IPS-18a (cell line): ENCODE results near the gene SEZ6L2.
"Not testable (repeated sequence)": the region's sequence is repeated elsewhere in the genome, so short reads cannot be mapped to it uniquely, and the experiment has no call there.

Experiments used
- H3K27ac ChIP-seq: one replicate; pipeline ENCODE4 v1.5.1; 2013; ENCODE audit warnings: low read length
- H3K27me3 ChIP-seq: one replicate; pipeline ENCODE4 v1.6.1; 2013; ENCODE audit warnings: mild to moderate bottlenecking, low read length; ENCODE audit not compliant: control insufficient read depth, insufficient read depth
- H3K36me3 ChIP-seq: one replicate; pipeline ENCODE4 v1.6.1; 2013; ENCODE audit warnings: low read depth, low read length; ENCODE audit not compliant: control insufficient read depth
- H3K4me1 ChIP-seq: one replicate; pipeline ENCODE4 v1.6.1; 2013; ENCODE audit warnings: low read depth, low read length; ENCODE audit not compliant: control insufficient read depth
- H3K4me3 ChIP-seq: one replicate; pipeline ENCODE4 v1.5.1; 2013; ENCODE audit warnings: low read length
- H3K9ac ChIP-seq: one replicate; pipeline ENCODE4 v1.6.1; 2013; ENCODE audit warnings: mild to moderate bottlenecking, low read length, moderate library complexity
- H3K9me3 ChIP-seq: one replicate; pipeline ENCODE4 v1.6.1; 2013; ENCODE audit warnings: low read depth, low read length; ENCODE audit not compliant: control insufficient read depth

Gene SEZ6L2

DNA sequence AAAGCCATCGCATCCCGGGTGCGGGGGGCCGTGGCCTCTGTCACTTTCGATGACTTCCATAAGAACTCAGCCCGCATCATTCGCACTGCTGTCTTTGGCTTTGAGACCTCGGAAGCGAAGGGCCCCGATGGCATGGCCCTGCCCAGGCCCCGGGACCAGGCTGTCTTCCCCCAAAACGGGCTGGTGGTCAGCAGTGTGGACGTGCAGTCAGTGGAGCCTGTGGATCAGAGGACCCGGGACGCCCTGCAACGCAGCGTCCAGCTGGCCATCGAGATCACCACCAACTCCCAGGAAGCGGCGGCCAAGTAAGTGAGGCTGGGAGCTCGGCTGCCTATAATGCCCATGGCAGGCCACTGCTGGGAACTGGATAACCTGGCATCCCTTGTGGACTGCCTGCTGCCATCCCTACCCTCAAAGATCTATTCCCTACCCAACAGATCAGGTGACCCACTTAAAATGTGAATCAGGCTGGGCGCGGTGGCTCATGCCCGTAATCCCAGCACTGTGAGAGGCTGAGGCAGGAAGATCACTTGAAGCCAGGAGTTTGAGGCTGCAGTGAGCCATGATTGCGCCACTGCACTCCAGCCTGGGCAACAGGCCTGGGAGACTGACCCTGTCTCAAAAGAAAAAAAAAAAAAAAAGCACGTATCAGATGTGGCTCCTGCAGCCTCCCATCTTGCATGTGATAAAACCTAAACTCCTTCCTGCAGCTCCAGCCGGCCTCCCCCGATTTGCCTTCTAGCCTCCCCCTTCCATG is 54.6 kb downstream of the SEZ6L2 start:
- H3K36me3 ChIP-seq, result no peaks in the 10 kb centered on the region
- no peaks in the 10 kb centered on the region for H3K27me3 ChIP-seq
- no peak overlapping the region for H3K4me3 ChIP-seq
- H3K9ac ChIP-seq, result no peak overlapping the region
- H3K4me1 ChIP-seq, result no peaks in the 10 kb centered on the region
- no peak overlapping the region for H3K27ac ChIP-seq
- H3K9me3 ChIP-seq, result no peaks in the 10 kb centered on the region

DNA sequence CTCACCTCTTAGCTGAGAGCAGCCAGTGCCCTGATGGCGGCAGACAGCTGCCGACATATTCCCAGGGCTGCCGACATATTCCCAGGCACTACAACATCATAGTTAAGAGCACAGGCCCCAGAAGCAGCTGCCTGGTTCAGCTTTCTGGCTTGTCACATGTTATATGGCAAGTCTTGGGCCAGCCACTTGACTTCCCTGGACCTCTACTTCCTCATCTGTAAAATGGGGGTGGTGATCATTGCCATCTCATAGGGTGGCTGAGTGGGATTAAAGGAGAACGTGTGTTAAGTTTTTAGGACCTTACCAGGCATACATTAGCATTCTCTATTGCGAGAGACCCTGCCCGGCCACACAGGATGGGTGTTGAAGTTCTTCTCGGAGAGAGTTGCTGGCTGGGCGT is 55.4 kb downstream of the SEZ6L2 start:
- no peaks in the 10 kb centered on the region for H3K9me3 ChIP-seq
- no peaks in the 10 kb centered on the region for H3K27me3 ChIP-seq
- no peaks in the 10 kb centered on the region for H3K36me3 ChIP-seq
- H3K4me1 ChIP-seq, result no peaks in the 10 kb centered on the region
- H3K9ac ChIP-seq, result no peak overlapping the region
- no peak overlapping the region for H3K27ac ChIP-seq
- H3K4me3 ChIP-seq, result no peak overlapping the region

DNA sequence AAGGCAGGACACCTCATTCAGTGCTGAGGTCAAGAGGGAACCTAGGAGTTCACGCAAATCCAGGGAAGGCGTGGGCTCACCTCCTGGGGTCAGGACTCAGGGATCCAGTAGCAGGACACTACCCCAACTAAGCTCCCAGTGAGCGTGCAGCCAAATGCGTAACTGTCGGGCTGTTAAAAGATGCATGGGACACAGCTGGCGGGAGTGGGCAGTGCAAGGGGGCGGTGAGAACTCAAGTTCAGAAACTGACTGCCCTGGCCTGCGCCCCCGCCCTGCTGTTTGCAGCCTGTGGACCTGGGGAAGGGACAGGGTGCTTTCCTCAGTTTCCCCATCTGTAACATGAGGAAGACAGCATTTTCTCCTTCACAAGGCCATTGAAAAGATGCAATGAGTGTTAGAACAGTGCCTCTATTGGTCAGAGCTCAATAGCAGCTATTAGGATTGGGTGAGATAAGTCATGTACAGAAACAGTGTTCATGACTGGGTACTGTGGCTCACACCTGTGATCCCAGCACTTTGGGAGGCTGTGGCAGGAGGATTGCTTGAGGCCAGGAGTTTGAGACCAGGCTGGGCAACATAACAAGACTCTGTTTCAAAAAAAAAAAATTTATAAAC is 56.5 kb downstream of the SEZ6L2 start:
- H3K4me1 ChIP-seq, result no peaks in the 10 kb centered on the region
- no peaks in the 10 kb centered on the region for H3K27me3 ChIP-seq
- H3K36me3 ChIP-seq, result no peaks in the 10 kb centered on the region

GRCh38 chr16:29841631-29842030 is 57.7 kb downstream of the SEZ6L2 start:
- no peak overlapping the region for H3K4me3 ChIP-seq
- H3K9me3 ChIP-seq, result no peaks in the 10 kb centered on the region
- H3K4me1 ChIP-seq, result no peaks in the 10 kb centered on the region
- no peak overlapping the region for H3K9ac ChIP-seq
- no peaks in the 10 kb centered on the region for H3K27me3 ChIP-seq
- no peak overlapping the region for H3K27ac ChIP-seq
- no peaks in the 10 kb centered on the region for H3K36me3 ChIP-seq

More for the DNA sequence above, 56.5 kb downstream of the SEZ6L2 start:
- H3K27ac ChIP-seq, result no peak overlapping the region
- no peaks in the 10 kb centered on the region for H3K9me3 ChIP-seq
- H3K9ac ChIP-seq, result no peak overlapping the region
- no peak overlapping the region for H3K4me3 ChIP-seq

- H3K9ac ChIP-seq, result no peak overlapping the region
- H3K4me1 ChIP-seq, result no peaks in the 10 kb centered on the region
- H3K9me3 ChIP-seq, result no peaks in the 10 kb centered on the region
- H3K4me3 ChIP-seq, result no peak overlapping the region
- no peaks in the 10 kb centered on the region for H3K36me3 ChIP-seq
- H3K27me3 ChIP-seq, result no peaks in the 10 kb centered on the region
- no peak overlapping the region for H3K27ac ChIP-seq
Measured at GRCh38 chr16:29840240-29840639, 59.1 kb downstream of the SEZ6L2 start.

DNA sequence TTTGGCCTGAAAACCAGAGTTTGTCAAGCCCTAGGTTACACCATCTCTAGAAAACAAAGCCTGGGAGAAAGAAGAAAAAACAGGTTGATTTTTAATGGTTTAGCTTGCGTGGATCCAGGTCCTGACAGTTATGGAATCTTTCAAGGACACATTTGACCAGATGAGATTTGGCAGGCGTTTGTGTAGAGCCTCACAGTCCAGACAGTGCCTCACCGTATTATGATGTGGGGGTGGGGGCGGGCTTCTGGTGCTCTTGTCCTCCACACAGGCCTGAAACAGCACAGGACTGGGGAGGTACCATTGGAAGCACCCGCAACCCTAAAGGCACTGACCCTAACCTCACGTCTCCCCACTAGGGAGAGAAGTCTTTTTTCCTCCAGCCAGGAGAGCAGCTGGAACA is 59.5 kb downstream of the SEZ6L2 start:
- no peaks in the 10 kb centered on the region for H3K9me3 ChIP-seq
- H3K4me1 ChIP-seq, result no peaks in the 10 kb centered on the region
- H3K36me3 ChIP-seq, result no peaks in the 10 kb centered on the region
- no peak overlapping the region for H3K4me3 ChIP-seq
- no peak overlapping the region for H3K27ac ChIP-seq
- H3K9ac ChIP-seq, result no peak overlapping the region
- H3K27me3 ChIP-seq, result no peaks in the 10 kb centered on the region

- Histone ChIP-seq H3K4me1 (no peaks in the 10 kb centered on the region), H3K9ac (no peak overlapping the region)
Measured at GRCh38 chr16:29837841-29838240, 61.5 kb downstream of the SEZ6L2 start.

DNA sequence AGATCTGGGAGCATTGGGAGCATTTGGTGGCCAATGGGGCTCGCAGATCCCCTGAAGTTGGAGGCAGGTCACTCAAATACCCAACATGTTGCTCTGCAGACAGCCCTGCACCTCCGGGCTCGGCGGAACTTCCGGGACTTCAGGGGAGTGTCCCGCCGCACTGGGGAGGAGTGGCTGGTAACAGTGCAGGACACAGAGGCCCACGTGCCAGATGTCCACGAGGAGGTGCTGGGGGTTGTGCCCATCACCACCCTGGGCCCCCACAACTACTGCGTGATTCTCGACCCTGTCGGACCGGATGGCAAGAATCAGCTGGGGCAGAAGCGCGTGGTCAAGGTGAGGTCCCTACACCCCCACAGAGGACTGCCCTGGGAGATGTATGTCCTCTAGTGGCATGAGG is 62.7 kb downstream of the SEZ6L2 start:
- Histone ChIP-seq H3K4me3 (no peak overlapping the region), H3K9me3 (no peaks in the 10 kb centered on the region), H3K27me3 (no peaks in the 10 kb centered on the region), H3K9ac (no peak overlapping the region), H3K27ac (no peak overlapping the region), H3K4me1 (no peaks in the 10 kb centered on the region), H3K36me3 (no peaks in the 10 kb centered on the region)

More at GRCh38 chr16:29837841-29838240, 61.5 kb downstream of the SEZ6L2 start:
- Histone ChIP-seq H3K27me3 (no peaks in the 10 kb centered on the region), H3K27ac (no peak overlapping the region), H3K36me3 (no peaks in the 10 kb centered on the region), H3K4me3 (no peak overlapping the region), H3K9me3 (no peaks in the 10 kb centered on the region)

DNA sequence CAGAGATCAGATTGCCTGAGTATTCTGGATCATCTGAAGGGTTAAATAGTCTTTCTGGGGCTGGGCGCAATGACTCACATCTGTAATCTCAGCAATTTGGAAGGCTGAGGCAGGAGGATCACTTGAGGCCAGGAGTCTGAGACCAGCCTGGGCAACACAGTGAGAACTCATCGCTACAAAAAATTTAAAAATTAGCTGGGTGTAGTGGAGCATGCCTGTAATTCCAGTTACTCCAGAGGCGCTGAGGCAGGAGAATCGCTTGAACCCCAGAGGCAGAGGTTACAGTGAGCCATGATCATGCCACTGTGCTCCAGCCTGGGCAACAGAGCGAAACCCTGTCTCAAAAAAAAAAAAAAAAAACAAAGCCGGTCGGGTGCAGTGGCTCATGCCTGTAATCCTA is 63.4 kb downstream of the SEZ6L2 start:
- no peak overlapping the region for H3K27ac ChIP-seq
- H3K27me3 ChIP-seq, result no peaks in the 10 kb centered on the region
- H3K36me3 ChIP-seq, result no peaks in the 10 kb centered on the region
- H3K9ac ChIP-seq, result no peak overlapping the region
- no peak overlapping the region for H3K4me3 ChIP-seq
- no peaks in the 10 kb centered on the region for H3K9me3 ChIP-seq
- H3K4me1 ChIP-seq, result no peaks in the 10 kb centered on the region

DNA sequence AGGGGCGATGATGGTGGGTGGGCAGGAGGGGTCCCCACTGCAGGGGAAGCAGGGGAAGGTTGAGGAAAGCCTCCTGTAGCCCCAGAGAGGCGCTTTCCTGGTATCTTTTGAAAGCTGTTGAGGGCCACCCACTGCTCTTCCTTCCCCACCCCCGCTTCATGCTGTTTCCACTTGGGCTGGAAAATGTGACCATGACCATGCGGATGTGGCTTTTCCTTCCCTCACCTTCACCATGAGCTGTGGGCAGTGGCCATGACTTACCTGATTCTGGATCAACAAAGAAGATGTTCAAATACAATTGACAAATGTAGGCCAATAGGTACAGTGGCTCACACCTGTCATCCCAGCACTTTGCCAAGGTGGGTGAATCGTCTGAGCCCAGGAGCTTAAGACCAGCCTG is 65.3 kb downstream of the SEZ6L2 start:
- no peak overlapping the region for H3K9ac ChIP-seq
- no peak overlapping the region for H3K4me3 ChIP-seq
- H3K36me3 ChIP-seq, result no peaks in the 10 kb centered on the region
- no peaks in the 10 kb centered on the region for H3K27me3 ChIP-seq
- no peaks in the 10 kb centered on the region for H3K9me3 ChIP-seq
- no peaks in the 10 kb centered on the region for H3K4me1 ChIP-seq
- no peak overlapping the region for H3K27ac ChIP-seq

GRCh38 chr16:29833219-29833618 is 66.1 kb downstream of the SEZ6L2 start:
- H3K4me3 ChIP-seq, H3K36me3 ChIP-seq, H3K9me3 ChIP-seq, H3K4me1 ChIP-seq, H3K27me3 ChIP-seq, H3K27ac ChIP-seq, H3K9ac ChIP-seq: not testable (repeated sequence)

- Histone ChIP-seq H3K36me3 (no peaks in the 10 kb centered on the region), H3K27ac (no peak overlapping the region), H3K4me3 (no peak overlapping the region)
Measured at GRCh38 chr16:29831490-29831889, 67.9 kb downstream of the SEZ6L2 start.

More at GRCh38 chr16:29831490-29831889, 67.9 kb downstream of the SEZ6L2 start:
- H3K27me3 ChIP-seq, result no peaks in the 10 kb centered on the region
- H3K9ac ChIP-seq, result no peak overlapping the region
- H3K9me3 ChIP-seq, result no peaks in the 10 kb centered on the region
- no peaks in the 10 kb centered on the region for H3K4me1 ChIP-seq
